PC-3 (cell line): Measurements from ENCODE around the gene SLC25A26. TPM values are rescaled to one million over a fixed set of nuclear protein-coding genes. Genes with fewer than 3 reads are reported as not detected.

Experiments
- ATAC-seq: fragments of 200-7000 bp; cut with Tn5 transposase; 2 replicates; pipeline ENCODE4 v1.9.1; 2020; ENCODE audit warnings: mild to moderate bottlenecking, moderate library complexity
- BruUV-seq: library from RNA; stranded (reverse); fragments of 400-500 nt; replicated peaks from 2 replicates; lab custom pipeline; 2021; lab: Mats Ljungman, UMichigan
- CTCF ChIA-PET: fragments of 300-600 bp; sonication (Branson Sonifier 250); formaldehyde crosslinking; loops from one replicate; lab custom pipeline; 2022; ENCODE audit warnings: antibody characterized with exemption; lab: Charles Lee
- POLR2A ChIA-PET: fragments of 300-600 bp; sonication (Branson Sonifier 250); formaldehyde crosslinking; loops from one replicate; lab custom pipeline; 2022; ENCODE audit warnings: antibody characterized with exemption; ENCODE audit not compliant: unreplicated experiment; lab: Charles Lee
- DNase-seq: peaks from one replicate; pipeline ENCODE4 v3.0.0-alpha.2; 2015
- H2AFZ ChIP-seq: fragments of 300-600 bp; sonication (generic); 2 replicates; pipeline ENCODE4 v1.6.0; 2016; ENCODE audit warnings: antibody characterized with exemption, low read length
- H3F3A ChIP-seq: fragments of 300-600 bp; sonication (generic); one replicate; pipeline ENCODE4 v1.6.0; 2017; ENCODE audit warnings: antibody characterized with exemption, low read length, control low read depth, mild to moderate bottlenecking; ENCODE audit not compliant: unreplicated experiment
- H3K27ac ChIP-seq: fragments of 300-600 bp; sonication (generic); 2 replicates; pipeline ENCODE4 v1.5.1; 2016; ENCODE audit warnings: mild to moderate bottlenecking, low read length
- H3K27me3 ChIP-seq: fragments of 300-600 bp; sonication (generic); 2 replicates; pipeline ENCODE4 v1.6.1; 2016; ENCODE audit warnings: low read length, mixed read lengths
- H3K36me3 ChIP-seq: fragments of 300-600 bp; sonication (generic); 2 replicates; pipeline ENCODE4 v1.6.1; 2016; ENCODE audit warnings: low read depth, mixed run types, low read length, mixed read lengths
- H3K4me1 ChIP-seq: fragments of 300-600 bp; sonication (generic); 2 replicates; pipeline ENCODE4 v1.5.1; 2016; ENCODE audit warnings: low read length; ENCODE audit not compliant: insufficient read depth
- H3K4me2 ChIP-seq: fragments of 300-600 bp; sonication (generic); 2 replicates; pipeline ENCODE4 v1.6.0; 2016; ENCODE audit warnings: low read length
- H3K4me3 ChIP-seq: fragments of 300-600 bp; sonication (generic); 2 replicates; pipeline ENCODE4 v1.5.1; 2016; ENCODE audit warnings: mild to moderate bottlenecking, low read length, mixed read lengths
- H3K79me2 ChIP-seq: fragments of 300-600 bp; sonication (generic); 2 replicates; pipeline ENCODE4 v1.6.1; 2017; ENCODE audit warnings: low read length, mixed read lengths
- H3K9ac ChIP-seq: fragments of 300-600 bp; sonication (generic); 2 replicates; pipeline ENCODE4 v1.6.0; 2016; ENCODE audit warnings: mild to moderate bottlenecking, low read length
- H3K9me2 ChIP-seq: fragments of 300-600 bp; sonication (generic); replicated peaks from 2 replicates; pipeline ENCODE4 v1.6.1; 2016; ENCODE audit warnings: mixed run types, low read length, mixed read lengths
- H3K9me3 ChIP-seq: fragments of 300-600 bp; sonication (generic); 2 replicates; pipeline ENCODE4 v1.6.1; 2016; ENCODE audit warnings: low read length, mixed read lengths
- H4K20me1 ChIP-seq: fragments of 300-600 bp; sonication (generic); 2 replicates; pipeline ENCODE4 v1.6.1; 2016; ENCODE audit warnings: low read length, mixed read lengths
- EZH2 ChIP-seq: fragments of 300-600 bp; sonication (generic); IDR thresholded peaks from one replicate; pipeline ENCODE4 v1.6.1; 2017; ENCODE audit warnings: antibody characterized with exemption, mild to moderate bottlenecking, low read length; ENCODE audit not compliant: unreplicated experiment
- EZH2phosphoT487 ChIP-seq: fragments of 300-600 bp; sonication (generic); IDR thresholded peaks from 2 replicates; pipeline ENCODE4 v1.6.1; 2018; ENCODE audit warnings: mild to moderate bottlenecking, antibody characterized with exemption, low read length, borderline replicate concordance
- intact Hi-C: fragments of 100-400 bp; cut with micrococcal nuclease; formaldehyde crosslinking; loops from 2 replicates; pipeline ENCODE4 v1.9.0; 2023
- total RNA-seq: library from RNA; depleted of rRNA; stranded (reverse); fragments of >200 nt; gene quantifications from 2 replicates; pipeline ENCODE4 v1.2.3, GENCODE V29; 2014
- TF ChIP-seq, protein P1 (sequence below): fragments of 300-600 bp; sonication (generic); conservative IDR thresholded peaks from 2 replicates; pipeline ENCODE4 v1.5.1; 2017; ENCODE audit warnings: antibody characterized with exemption, low read depth, mild to moderate bottlenecking, low read length

The SLC25A26 gene
- total RNA-seq, 1 experiment from 2014 or later = 7.9 TPM

DNA sequence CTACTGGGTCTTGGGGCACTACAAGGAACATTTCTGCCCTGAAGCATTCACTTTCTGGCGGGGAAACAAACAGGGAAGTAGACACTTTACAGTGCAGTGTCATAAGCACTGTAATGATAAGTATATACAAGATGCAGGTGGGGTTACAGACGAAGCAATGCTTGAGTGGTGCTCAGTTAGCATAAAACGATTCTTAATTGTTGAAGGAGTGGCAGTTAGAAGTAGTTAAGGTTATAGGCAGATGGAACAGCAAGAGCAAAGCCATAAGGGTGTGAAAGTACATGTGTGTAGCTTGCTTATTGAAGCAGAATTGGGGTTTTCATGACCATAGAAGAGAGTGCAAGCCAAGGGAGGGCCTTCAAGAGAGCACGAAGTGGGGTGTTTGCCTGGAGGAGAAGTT, 46.2 kb downstream of the SLC25A26 start:
- H3K79me2 ChIP-seq = no peaks in the 10 kb centered on the region
- BruUV-seq = no TSS peak
- H3K36me3 ChIP-seq = no peaks in the 10 kb centered on the region
- ChIA-PET POLR2A (no interaction called here), CTCF (no interaction called here)
- intact Hi-C loops = no loop called here
- no peaks in the 10 kb centered on the region for H3F3A ChIP-seq
- no peaks in the 10 kb centered on the region for H3K9me3 ChIP-seq
- no peak overlapping the region for H3K4me2 ChIP-seq
- no peaks in the 10 kb centered on the region for H3K9me2 ChIP-seq
- DNase-seq (no peak), ATAC-seq (no peak)
- H2AFZ ChIP-seq = no peak overlapping the region
- no peak overlapping the region for H3K9ac ChIP-seq
- no peak for TF ChIP-seq EZH2
- no peak for TF ChIP-seq EZH2phosphoT487
- TF ChIP-seq, protein P1, sequence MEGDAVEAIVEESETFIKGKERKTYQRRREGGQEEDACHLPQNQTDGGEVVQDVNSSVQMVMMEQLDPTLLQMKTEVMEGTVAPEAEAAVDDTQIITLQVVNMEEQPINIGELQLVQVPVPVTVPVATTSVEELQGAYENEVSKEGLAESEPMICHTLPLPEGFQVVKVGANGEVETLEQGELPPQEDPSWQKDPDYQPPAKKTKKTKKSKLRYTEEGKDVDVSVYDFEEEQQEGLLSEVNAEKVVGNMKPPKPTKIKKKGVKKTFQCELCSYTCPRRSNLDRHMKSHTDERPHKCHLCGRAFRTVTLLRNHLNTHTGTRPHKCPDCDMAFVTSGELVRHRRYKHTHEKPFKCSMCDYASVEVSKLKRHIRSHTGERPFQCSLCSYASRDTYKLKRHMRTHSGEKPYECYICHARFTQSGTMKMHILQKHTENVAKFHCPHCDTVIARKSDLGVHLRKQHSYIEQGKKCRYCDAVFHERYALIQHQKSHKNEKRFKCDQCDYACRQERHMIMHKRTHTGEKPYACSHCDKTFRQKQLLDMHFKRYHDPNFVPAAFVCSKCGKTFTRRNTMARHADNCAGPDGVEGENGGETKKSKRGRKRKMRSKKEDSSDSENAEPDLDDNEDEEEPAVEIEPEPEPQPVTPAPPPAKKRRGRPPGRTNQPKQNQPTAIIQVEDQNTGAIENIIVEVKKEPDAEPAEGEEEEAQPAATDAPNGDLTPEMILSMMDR = no peak
- no peaks in the 10 kb centered on the region for H4K20me1 ChIP-seq
- H3K4me1 ChIP-seq = peaks cover 15% of the 10 kb centered on the region; the same call in 1 of the 2 replicates
- no peak overlapping the region for H3K27ac ChIP-seq
- H3K4me3 ChIP-seq = no peak overlapping the region
- H3K27me3 ChIP-seq = no peaks in the 10 kb centered on the region

DNA sequence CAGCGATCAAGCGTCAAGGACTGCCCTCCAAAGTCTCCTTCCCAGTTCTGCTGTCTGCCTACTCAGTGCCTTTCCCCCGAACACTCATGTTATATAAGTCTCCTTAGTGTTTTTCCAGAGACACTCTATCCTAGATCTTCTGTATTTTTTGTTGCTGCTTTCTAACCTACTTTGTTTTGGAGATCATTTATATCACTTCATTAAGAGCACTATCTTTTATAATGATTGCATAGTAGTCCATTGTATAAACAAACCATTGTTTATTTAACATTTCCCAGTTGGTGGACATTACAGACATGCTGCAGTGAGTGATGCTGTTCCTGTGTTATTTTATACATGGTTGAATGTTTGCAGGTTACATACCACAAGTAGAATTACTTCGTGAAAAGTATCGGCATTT, 47.1 kb downstream of the SLC25A26 start:
- intact Hi-C loops = no loop called here
- POLR2A ChIA-PET = no interaction called here
- no peak for ATAC-seq

DNA sequence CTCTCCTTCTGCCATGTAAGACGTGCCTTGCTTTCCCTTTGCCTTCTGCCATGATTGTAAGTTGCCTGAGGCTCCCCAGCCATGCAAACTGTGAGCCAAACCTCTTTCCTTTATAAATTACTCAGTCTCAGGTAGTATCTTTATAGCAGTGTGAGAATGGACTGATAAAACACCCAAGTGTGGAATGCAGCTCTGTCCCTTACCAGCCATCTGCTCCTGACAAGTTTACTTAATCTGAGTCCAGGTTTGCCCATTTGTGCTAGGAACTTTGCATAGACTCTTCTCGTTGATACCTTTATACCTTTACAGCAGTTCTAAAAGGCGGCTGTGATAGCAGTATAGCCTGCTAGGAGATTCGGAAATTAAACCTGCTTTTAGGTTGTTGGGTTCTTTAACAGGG, 48.1 kb downstream of the SLC25A26 start:
- Histone ChIP-seq H3F3A (no peaks in the 10 kb centered on the region), H2AFZ (no peak overlapping the region), H3K9ac (no peak overlapping the region), H4K20me1 (no peaks in the 10 kb centered on the region), H3K27me3 (no peaks in the 10 kb centered on the region), H3K4me2 (no peak overlapping the region), H3K9me2 (no peaks in the 10 kb centered on the region), H3K27ac (no peak overlapping the region), H3K9me3 (no peaks in the 10 kb centered on the region), H3K36me3 (no peaks in the 10 kb centered on the region), H3K79me2 (no peaks in the 10 kb centered on the region), H3K4me3 (no peak overlapping the region), H3K4me1 (peaks cover 15% of the 10 kb centered on the region; the same call in 1 of the 2 replicates)
- no peak; the same call in 1 of the 2 replicates for ATAC-seq
- CTCF ChIA-PET = no interaction called here
- DNase-seq = no peak
- TF ChIP-seq, protein P1 = no peak
- no peak for TF ChIP-seq EZH2phosphoT487
- TF ChIP-seq EZH2 = no peak
- intact Hi-C loops = no loop called here
- POLR2A ChIA-PET = no interaction called here
- BruUV-seq = no TSS peak

More for the DNA sequence above, 47.1 kb downstream of the SLC25A26 start:
- no peak overlapping the region for H3K4me3 ChIP-seq
- no peaks in the 10 kb centered on the region for H3K79me2 ChIP-seq
- TF ChIP-seq, protein P1 = no peak
- TF ChIP-seq EZH2phosphoT487 = no peak
- no peak for TF ChIP-seq EZH2
- no peak overlapping the region for H3K9ac ChIP-seq
- H3K4me1 ChIP-seq = peaks cover 15% of the 10 kb centered on the region; the same call in 1 of the 2 replicates
- H2AFZ ChIP-seq = no peak overlapping the region
- no peak for DNase-seq
- H3K36me3 ChIP-seq = no peaks in the 10 kb centered on the region
- CTCF ChIA-PET = no interaction called here
- H3K4me2 ChIP-seq = no peak overlapping the region
- no TSS peak for BruUV-seq
- no peaks in the 10 kb centered on the region for H3K27me3 ChIP-seq
- H3K9me3 ChIP-seq = no peaks in the 10 kb centered on the region
- H3K9me2 ChIP-seq = no peaks in the 10 kb centered on the region
- H3F3A ChIP-seq = no peaks in the 10 kb centered on the region
- H4K20me1 ChIP-seq = no peaks in the 10 kb centered on the region
- H3K27ac ChIP-seq = no peak overlapping the region
